GM21526 (cell line): Measurements from ENCODE around the gene GRPR.
"Not testable (repeated sequence)": the region's sequence is repeated elsewhere in the genome, so short reads cannot be mapped to it uniquely, and the experiment has no call there.

Source experiments
- ATAC-seq: cut with Tn5 transposase; IDR thresholded peaks from one replicate; pipeline ENCODE4 v1.9.1; 2021; ENCODE audit warnings: moderate library complexity; ENCODE audit not compliant: unreplicated experiment, low FRiP score

The GRPR gene

GRCh38 chrX:16175329-16176061, 52.1 kb downstream of the GRPR start:
- ATAC-seq: no peak

- no peak for ATAC-seq
Observed at GRCh38 chrX:16177260-16177659, 53.9 kb downstream of the GRPR start.

- not testable (repeated sequence) for ATAC-seq
Observed at GRCh38 chrX:16183843-16184242, 60.5 kb downstream of the GRPR start.

GRCh38 chrX:16185725-16186136, 62.4 kb downstream of the GRPR start:
- ATAC-seq: peak; percentile 95

GRCh38 chrX:16186380-16187007, 63.1 kb downstream of the GRPR start:
- no peak for ATAC-seq

- no peak for ATAC-seq
Observed at GRCh38 chrX:16187024-16187760, 63.8 kb downstream of the GRPR start.

GRCh38 chrX:16188687-16189086, 65.3 kb downstream of the GRPR start:
- ATAC-seq: no peak

GRCh38 chrX:16191605-16192004, 68.2 kb downstream of the GRPR start:
- no peak for ATAC-seq

GRCh38 chrX:16196829-16197228, 73.5 kb downstream of the GRPR start:
- no peak for ATAC-seq

GRCh38 chrX:16199343-16199742, 76.0 kb downstream of the GRPR start:
- no peak for ATAC-seq

- no peak for ATAC-seq
Observed at GRCh38 chrX:16202943-16203342, 79.6 kb downstream of the GRPR start.
